ENCODE measurements around the gene SEMA4F.

Gene SEMA4F

DNA sequence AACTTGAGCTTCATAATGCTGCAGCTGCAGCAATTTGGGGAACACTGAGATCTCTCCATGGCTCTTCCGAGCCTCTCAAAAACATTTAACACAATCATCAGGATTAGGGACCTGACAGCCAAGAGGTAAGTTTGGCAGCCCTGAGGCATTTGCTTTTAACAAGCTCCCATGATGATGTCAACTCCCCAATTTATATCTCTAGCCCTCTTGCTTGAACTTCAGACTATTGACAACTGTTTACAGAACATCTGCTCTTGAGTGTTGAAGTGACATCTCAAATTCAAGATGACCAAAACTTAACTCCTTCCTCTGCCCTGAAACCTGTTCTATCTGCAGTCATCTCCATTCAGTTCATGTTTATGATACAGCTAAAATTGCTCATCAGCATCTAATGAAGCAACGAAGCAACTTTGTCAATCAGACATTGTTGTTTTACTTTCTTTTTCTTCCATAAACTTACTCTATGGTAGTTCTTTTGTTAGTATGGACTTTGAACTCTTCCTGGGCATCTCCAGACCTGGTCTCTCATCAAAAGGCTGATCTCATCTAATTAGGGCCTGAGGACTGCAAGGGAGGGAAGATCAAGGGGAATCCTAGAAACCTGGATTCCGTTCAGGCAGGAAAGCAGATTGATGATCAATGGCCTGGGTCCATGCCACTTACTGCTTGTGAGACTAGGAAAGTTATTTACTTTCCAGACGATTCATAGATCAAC, 48.1 kb downstream of the SEMA4F start:
- no peak for FAIRE-seq
- no peak for DNase-seq (ENCODE audit: insufficient read length, low spot score)

DNA sequence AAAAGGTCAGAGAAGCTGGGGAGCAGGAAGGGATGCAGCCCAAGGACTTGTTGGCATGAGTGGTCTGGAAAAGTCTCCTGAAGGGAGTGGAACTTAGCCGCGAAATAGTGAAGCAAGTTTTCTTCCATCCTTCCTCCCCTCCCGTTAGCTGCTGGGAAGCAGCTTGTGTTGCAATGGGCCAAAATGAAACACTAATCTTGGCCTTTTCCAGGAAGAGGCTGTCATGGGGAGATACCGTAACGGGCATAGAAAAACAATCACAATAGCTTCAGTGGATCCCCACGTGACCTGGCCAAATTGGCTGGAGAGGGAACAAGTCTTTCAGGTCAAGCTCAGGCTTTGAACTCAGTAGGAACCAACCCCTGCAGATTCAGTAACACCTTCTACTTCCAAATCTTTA, 49.3 kb downstream of the SEMA4F start:
- DNase-seq (ENCODE audit: insufficient read length, low spot score) = no peak
- no peak for FAIRE-seq

DNA sequence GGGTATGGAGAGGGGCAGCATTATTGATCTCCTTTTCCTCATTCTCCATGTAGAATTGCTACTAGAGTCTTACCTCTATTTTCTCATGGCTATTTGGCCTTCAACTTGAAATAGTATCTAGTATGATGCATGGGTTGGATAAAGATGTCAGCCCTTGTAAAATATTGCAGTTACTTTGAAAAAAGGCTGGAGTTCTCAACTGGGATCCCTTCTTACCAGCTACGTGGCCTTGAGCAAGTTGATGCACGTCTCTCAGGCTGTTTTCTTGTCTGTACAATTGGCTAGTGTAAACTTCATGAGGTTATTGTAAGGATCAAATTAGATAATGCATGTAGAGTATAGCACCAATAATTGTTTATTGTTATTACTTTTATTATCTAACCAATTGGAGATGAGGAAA, 50.2 kb downstream of the SEMA4F start:
- no peak for FAIRE-seq
- DNase-seq (ENCODE audit: insufficient read length, low spot score) = no peak

DNA sequence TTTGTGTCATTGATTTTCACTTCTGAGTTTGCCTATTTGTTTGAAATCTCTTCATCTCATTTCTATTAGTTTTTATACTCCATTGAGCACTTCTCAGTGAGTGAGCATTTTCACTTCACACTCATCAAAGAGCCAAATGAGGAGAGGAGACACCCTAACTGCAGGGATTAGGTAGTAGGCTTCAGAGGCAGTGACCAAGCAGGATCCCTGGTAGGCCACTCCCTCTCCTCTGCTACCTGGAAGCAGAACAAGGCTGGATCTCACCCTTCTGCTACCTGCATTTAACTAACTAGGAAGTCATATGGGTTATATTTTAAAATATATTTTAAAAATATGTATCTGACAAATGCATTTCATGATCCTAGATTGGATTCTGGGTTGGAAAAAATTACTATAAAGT, 52.7 kb downstream of the SEMA4F start:
- DNase-seq (ENCODE audit: insufficient read length, low spot score) = no peak
- no peak for FAIRE-seq

DNA sequence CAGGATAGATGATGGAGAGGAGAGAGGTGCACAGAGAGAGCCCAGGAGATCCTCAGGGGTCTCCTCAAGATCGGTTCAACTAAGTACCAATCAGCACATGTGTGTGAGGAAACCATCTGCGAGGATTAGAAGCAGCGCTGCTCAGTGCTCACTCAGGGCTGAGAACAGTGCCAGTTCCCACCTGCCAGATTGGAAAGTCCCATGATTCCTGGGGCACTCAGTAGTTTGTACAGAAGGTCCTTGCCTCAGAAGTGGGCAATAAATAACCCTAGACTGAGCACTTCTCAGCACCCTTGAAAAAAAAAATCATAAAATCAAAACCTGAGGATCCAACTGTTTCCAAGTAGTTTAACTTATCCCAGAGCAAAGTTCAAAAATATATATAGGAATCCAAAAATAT, 53.8 kb downstream of the SEMA4F start:
- no peak for DNase-seq (ENCODE audit: insufficient read length, low spot score)
- FAIRE-seq = no peak

DNA sequence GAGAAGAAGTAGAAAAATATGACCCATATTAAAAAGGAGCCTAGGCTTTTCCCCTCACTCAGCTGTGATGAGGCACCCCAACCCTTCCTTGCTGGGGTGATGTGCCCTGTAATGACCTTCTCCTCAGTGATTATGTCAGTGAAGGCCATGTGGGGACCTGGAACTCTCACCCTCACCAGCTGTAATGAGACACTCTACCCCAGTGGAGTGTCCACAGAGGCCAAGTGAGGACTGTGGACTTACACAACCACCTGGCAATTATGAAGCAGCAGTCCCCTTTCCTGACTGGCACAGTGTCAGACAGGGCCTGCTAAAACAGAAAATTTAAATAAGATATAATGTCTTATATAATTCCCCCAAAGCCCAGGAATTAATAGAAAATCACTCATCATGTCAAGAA, 54.2 kb downstream of the SEMA4F start:
- no peak for DNase-seq (ENCODE audit: insufficient read length, low spot score)

DNA sequence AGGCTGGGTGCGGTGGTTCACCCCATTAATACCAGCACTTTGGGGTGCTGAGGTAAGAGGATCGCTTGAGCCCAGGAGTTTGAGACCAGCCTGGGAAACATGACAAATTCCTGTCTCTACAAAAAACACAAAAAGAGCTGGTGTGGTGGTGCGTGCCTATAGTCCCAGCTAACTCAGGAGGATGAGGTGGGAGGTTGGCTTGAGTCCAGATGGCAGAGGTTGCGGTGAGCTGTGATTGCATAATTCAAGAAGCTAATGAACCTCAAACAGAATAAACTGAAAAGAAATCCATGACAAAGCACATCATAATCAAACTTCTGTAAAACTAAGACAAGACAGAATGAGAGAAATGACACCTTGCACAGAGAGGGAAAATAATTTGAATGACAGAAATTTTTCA, 54.8 kb downstream of the SEMA4F start:
- FAIRE-seq (no peak), DNase-seq (ENCODE audit: insufficient read length, low spot score) (no peak)

More for the DNA sequence above, 54.2 kb downstream of the SEMA4F start:
- FAIRE-seq = no peak

DNA sequence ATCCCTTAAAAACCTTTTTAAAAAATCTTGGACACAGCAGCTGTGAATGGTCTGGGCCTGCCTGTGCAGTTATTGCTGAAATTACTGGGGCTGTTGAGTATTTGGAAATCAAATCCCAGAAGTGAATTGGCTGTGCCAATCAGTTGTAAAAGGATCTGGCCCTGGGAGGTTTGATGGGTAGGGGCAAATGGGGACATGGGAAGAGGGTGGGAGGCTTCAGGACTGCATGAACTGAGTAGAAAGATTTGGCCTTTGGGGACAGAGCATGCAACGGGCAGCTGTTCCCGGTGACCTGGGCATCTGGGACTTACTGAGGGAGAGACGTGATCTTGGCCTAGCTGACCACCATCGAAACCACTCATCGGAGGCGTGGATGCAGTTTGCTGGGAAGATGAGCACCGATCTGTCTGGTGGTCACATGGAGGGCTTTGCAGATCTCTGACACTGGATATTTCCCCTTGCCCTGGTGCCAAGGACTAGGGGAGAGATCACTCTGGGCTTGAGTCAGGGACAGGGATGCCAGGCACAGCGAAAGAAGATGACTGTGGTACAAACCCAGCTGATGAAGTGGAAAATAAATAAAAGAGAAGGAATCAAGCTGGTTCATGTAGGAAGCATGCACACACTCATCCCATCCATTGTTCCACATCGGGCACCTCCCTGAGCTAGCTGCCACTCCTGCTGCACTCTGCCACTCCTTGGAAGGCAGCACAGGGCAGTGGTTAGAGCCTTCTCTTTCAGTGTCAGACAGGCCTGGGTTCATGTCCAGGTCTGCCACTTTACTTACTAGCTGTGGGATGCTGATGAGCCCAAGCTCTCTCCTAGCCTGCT, 58.4 kb downstream of the SEMA4F start:
- FAIRE-seq (no peak), DNase-seq (ENCODE audit: insufficient read length, low spot score) (no peak)

DNA sequence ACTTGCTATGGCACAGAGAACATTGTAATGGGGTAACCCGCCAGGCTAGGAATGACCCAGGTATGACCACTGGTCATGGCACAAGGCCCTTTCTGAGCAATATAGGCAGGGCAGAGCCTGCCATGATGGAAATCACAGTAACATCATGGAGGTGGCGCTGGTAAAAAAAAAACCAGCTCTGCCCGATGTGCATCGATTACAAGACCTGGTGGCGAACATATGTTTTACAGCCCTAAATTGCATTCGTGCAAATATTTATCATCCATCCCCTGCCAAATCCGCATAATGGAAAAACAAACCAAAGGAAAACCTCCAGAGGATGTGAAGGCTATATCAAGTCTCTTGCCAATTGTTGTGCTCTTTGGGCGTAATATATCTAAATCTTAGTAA, 60.6 kb downstream of the SEMA4F start:
- DNase-seq (ENCODE audit: insufficient read length, low spot score) (no peak), FAIRE-seq (no peak)

DNA sequence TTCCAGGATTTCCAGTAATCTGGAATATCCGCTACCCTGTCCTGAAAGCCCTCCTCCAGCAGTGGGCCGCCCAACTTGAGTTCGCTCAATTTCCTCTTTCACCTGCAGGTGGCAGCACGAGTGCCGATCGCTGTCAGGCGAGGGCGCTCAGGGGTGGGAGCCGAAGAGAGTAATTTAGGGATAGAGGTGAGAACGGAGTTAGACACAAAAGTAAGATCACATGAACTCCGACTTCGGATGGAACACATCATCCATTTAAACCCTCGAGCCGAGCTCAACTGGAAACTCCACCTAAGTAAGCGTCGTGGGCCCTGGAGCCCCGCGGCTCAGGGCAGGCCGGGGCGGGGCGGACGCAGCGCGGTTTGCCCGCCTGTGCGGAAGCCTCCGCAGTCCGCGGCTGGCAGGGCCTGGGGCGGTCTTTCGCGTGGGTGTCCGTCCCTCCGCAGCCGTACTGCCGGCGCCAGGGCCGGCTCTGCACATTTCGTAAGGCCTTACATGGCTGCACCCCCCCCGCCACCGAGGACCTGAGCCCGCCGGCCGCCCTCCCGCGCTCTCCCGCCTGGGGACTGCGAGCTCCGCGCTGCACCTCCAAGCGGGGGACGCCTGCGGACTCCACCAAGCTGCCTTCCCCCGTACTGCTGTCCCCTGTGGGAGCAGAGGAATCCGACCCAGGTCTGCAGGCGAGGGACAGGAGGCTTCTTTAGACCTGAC, 61.2 kb downstream of the SEMA4F start:
- DNase-seq (ENCODE audit: insufficient read length, low spot score) (peak; percentile 81), FAIRE-seq (peak; percentile 95)

DNA sequence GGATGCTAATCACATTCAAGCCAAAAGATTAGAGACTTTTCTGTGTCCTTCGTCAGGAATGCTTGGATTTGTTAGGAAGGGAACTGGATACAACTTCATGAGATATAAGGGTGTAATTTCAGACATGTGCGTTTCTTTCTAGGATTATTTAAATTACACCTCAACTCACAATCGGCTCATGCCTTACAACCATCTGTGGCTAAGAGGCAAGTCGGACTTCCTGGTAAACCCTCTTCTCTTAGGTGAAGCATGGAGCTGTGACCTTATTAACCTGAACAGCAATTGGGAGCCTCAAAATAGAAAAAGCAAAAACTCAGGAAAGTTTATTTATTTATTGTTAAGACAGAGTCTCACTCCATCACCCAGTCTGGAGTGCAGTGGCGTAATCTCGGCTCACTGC, 61.8 kb downstream of the SEMA4F start:
- no peak for DNase-seq (ENCODE audit: insufficient read length, low spot score)
- no peak for FAIRE-seq

DNA sequence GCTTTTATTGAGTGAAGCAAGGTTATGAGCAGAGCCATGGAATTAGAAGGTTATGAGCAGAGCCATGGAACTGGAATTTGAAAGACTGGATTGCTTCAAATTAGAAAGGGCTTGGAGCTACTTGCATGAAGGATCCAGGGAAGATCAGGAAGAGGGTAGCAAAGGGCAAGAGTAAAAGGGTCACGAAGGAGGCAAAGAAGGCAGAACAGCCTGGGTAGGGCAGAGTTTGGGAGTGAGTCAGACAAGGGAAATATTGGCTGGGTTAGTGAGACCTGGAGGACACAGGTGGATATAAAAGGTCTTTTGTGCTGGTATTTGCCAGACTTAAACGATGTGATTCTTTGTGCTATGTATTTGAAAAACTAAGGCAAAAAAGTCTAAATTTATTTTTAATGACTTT, 65.0 kb downstream of the SEMA4F start:
- FAIRE-seq = no peak
- no peak for DNase-seq (ENCODE audit: insufficient read length, low spot score)

DNA sequence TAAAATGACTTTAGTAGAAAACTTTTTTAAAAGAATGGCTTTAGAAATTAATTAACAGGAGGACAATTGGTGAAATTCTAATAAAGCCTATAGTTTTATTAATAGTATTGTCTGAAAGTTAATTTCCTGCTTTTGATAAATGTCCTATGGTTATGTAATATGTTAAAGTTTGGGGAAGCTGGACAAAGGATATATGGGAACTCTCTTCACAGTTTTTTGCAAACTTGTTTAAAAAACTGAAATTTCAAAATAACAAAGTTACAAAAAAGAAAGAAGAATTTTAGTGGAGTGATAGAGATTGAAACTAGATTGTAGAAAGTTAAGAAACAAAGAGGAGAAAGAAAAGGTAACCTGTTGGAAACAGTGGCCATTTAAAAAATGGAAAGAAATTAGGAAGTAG, 67.3 kb downstream of the SEMA4F start:
- FAIRE-seq (no peak), DNase-seq (ENCODE audit: insufficient read length, low spot score) (no peak)

DNA sequence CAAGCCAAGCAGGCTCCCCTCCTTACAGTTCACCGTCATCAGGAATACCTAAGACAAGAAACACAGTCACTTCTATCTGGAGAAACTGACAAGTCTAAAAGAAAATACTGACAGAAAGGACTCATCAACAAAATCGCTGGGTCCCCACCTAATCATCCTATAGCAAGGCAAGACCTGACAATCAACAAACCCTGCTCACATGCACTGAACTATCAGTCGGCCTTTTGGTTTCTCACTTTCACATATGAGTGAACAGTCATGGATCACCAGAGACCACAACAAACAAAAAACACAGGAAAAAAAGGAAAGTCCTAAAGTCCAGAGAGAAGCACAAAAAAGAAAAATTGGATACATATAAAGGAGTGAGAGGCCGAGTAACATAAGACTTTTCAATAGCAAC, 70.4 kb downstream of the SEMA4F start:
- FAIRE-seq (no peak), DNase-seq (ENCODE audit: insufficient read length, low spot score) (no peak)

DNA sequence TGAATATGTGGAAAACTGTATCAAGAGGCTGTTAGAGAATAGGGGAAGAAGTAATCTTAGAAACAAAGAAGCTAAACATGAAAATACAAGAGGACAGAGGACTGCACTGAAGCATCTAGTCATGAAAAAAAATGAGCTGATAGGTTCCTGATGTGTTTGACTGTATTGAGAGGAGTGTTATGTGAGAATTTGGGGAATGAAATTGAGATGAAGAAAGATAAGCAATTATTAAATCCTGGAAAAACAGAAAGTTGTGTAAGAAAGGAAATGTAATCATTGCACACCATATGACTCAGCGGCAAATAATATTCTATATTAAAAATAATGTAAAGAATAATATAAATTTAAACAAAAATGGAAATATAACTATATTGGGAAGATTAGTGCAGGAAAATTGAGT, 71.2 kb downstream of the SEMA4F start:
- FAIRE-seq (no peak), DNase-seq (ENCODE audit: insufficient read length, low spot score) (no peak)

DNA sequence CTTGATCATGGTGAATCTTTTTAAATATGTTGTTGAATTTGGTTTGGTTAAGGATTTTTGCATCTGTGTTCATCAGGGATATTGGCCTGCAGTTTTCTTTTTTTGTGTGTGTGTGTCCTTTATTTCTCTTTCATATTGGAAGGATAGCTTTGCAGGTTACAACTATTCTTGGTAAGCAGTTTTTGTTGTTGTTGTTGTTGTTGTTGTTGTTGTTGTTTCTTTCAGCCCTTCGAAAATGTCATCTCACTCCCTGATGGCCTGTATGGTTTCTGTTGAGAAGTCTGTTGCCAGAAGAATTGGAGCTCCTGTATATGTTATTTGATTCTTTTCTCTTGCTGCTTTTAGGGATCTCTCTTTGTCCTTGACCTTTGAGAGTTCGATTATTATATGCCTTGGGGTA, 74.8 kb downstream of the SEMA4F start:
- DNase-seq (ENCODE audit: insufficient read length, low spot score) (no peak), FAIRE-seq (no peak)

DNA sequence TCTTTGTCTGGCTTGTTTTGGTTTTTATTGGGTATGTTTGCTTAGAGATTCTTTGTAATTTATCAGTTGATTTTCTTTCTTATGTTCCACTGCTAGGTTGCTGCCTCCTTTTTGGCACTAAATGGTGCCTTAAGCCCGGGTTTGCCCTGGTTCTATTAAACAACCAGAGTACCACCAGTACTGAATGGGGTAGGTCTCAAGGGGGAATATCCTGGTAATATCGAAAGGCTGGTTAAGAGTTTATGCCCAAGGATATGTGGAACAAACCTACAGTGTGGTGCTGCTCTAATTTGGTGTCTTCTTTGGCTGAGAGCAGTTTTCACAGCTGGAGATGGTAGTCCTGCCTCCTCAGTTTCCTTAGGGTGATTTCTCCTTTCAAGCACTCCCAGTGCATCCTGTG, 76.5 kb downstream of the SEMA4F start:
- FAIRE-seq (no peak), DNase-seq (ENCODE audit: insufficient read length, low spot score) (no peak)

Data from GM19239 (cell line).